ENCODE data around the gene NSMCE1. TPM values are rescaled to one million over a fixed set of nuclear protein-coding genes. Genes with fewer than 3 reads are reported as not detected.
"Not testable (repeated sequence)": the region's sequence is repeated elsewhere in the genome, so short reads cannot be mapped to it uniquely, and the experiment has no call there.

NSMCE1 gene
- total RNA-seq, 8 experiments from 2014 or later: 52.1 to 81.8 (median 59.5) TPM

DNA sequence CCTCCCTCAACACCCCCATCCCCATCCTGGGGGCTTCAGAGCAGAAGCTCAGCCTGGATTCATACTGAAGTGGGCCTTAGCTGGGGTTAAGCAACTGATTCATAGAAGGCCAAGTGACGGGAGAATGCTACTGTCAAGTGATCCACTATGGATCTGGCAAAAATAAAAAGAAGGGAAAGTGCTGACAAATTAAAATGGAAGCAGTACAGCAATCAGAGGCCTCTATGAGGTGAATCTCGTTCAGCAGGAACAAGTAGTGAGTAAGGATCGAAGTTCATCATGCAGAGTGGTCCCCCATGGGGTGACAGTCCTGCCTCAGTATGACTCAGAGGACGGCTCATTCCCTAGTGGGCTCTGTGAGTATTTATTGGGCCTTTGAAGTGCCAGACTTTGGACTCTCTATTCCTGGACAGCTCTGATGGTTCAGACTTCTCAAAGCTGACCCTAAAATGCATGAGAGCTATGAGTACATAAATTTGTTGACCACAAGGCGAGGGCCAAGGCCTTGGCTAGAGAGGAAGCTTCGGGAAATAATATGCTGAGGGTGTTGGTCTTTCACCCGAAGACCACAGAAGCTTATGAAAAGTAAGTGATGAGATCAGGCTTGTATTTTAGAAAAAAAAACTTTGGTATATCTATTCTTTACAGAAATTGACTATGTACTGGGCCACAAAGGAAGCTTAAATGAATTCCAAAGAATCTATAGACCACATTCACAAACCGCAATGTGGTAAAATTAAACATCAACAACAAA, 5.3 kb upstream of the NSMCE1 start:
- ATAC-seq (replicated peaks in 6 of 8): peak in 2 of 8 experiments; percentile 52 to 55
- in situ Hi-C loops (cut with MboI; ENCODE audit: low pct_unique_long_range_greater_than_20kb in 2 of 9, low sequenced_read_pairs in 9 of 9, unreplicated experiment in 9 of 9): no loop called here
- Histone ChIP-seq H3K4me1 (replicated peaks in 1 of 2) (peaks cover 6 to 8% of the 10 kb centered on the region in 2 donors), H3K27ac (no peak overlapping the region), H3K4me3 (no peak overlapping the region)
- WGBS, 10 experiments: 30 to 100% (median 77%) methylated on average over 1 to 7 of the region's 8 CpGs

- in situ Hi-C loops (cut with MboI; ENCODE audit: low pct_unique_long_range_greater_than_20kb in 2 of 9, low sequenced_read_pairs in 9 of 9, unreplicated experiment in 9 of 9): no loop called here
- Histone ChIP-seq H3K4me1 (replicated peaks in 1 of 2) (peaks cover 6 to 8% of the 10 kb centered on the region in 2 donors), H3K4me3 (no peak overlapping the region), H3K27ac (no peak overlapping the region)
- WGBS, 10 experiments: 86 to 100% (median 98%) methylated on average over 1 to 4 of the region's 4 CpGs; no CpG with 5 or more reads in 2 of the 10 experiments
- ATAC-seq (replicated peaks in 6 of 8): no peak
These were observed 4.7 kb upstream of the NSMCE1 start for GRCh38 chr16:27273330-27273669.

- ATAC-seq (replicated peaks in 6 of 8); H3K27ac ChIP-seq; H3K4me3 ChIP-seq; in situ Hi-C loops (cut with MboI; ENCODE audit: low pct_unique_long_range_greater_than_20kb in 2 of 9, low sequenced_read_pairs in 9 of 9, unreplicated experiment in 9 of 9); H3K4me1 ChIP-seq (replicated peaks in 1 of 2): not testable (repeated sequence)
- WGBS, 10 experiments: 67 to 100% (median 94%) methylated on average over 1 to 7 of the region's 7 CpGs
These were observed 4.1 kb upstream of the NSMCE1 start for GRCh38 chr16:27272697-27273096.

GRCh38 chr16:27272076-27272475, 3.5 kb upstream of the NSMCE1 start:
- in situ Hi-C loops (cut with MboI; ENCODE audit: low pct_unique_long_range_greater_than_20kb in 2 of 9, low sequenced_read_pairs in 9 of 9, unreplicated experiment in 9 of 9): no loop called here
- ATAC-seq (replicated peaks in 6 of 8): no peak
- WGBS, 10 experiments: 50 to 100% (median 81%) methylated on average over 1 to 4 of the region's 4 CpGs; no CpG with 5 or more reads in 3 of the 10 experiments
- Histone ChIP-seq H3K4me3 (no peak overlapping the region), H3K4me1 (replicated peaks in 1 of 2) (peaks cover 8 to 9% of the 10 kb centered on the region in 2 donors), H3K27ac (no peak overlapping the region)

DNA sequence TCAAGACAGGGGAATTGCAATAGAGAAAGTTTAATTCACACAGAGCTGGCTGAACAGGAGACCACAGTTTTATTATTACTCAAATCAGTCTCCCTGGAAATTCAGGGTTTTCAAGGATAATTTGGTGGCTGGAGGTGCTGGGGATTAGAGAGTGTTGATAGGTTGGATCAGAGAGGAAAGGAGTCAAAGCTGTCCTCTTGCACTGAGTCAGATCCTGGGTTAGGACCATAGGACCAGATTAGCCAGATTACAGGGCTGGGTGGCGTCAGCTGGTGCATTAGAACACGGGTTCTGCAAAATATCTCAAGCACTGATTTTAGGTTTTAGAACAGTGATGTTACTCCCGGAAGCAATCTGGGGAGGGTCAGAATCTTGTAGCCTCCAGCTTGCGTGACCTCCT, 1.8 kb upstream of the NSMCE1 start:
- Histone ChIP-seq H3K4me3 (no peak overlapping the region), H3K27ac (no peak overlapping the region), H3K4me1 (replicated peaks in 1 of 2) (peaks cover 8 to 9% of the 10 kb centered on the region in 2 donors)
- in situ Hi-C loops (cut with MboI; ENCODE audit: low pct_unique_long_range_greater_than_20kb in 2 of 9, low sequenced_read_pairs in 9 of 9, unreplicated experiment in 9 of 9): no loop called here
- 80 to 100% (median 100%) methylated on average over 1 to 4 of the region's 4 CpGs; no CpG with 5 or more reads in 1 of the 10 experiments for WGBS, 10 experiments
- no peak for ATAC-seq (replicated peaks in 6 of 8)

DNA sequence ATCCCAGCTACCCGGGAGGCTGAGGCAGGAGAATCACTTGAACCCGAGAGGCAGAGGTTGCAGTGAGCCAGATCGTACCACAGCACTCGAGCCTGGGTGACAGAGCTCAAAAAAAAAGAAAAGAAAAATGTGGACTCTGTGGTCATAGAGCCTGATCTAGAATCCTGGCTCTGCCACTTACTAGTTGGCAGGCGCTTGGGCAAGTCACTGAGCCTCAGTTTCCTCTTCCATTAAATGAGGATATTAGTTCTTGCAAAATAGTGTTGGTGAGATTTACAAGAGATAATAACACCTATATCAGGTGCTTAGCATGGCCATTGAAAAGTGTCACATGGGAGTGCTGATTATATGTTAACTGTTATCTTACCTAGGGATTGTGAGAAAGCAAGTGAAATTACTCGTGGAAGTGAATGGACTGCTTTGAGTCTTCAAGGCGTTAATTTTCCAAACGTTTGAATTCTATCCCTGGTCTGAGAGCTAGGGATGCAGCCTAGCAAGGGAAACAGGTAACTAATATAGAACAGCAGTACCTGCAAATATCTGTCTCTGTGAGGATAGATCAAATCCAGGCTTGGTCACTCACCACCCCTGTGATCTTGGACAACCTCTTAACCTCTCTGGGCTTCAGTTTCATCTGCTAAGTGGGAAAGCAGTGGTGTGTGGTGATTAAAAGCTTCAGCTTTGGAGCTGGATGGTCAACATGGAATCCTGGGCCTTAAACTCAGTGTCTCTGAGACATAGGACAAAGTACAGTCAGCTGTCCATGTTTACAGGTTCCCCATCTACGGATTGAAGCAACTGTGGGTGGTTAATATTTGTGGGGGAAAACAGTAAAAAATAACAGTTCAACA, 953 bp upstream of the NSMCE1 start:
- no peak for ATAC-seq (replicated peaks in 6 of 8)
- Histone ChIP-seq H3K4me1 (replicated peaks in 1 of 2) (peaks cover 8 to 9% of the 10 kb centered on the region in 2 donors), H3K27ac (no peak overlapping the region), H3K4me3 (peak overlapping the region; percentile 50 to 83 (median 61))
- in situ Hi-C loops (cut with MboI; ENCODE audit: low pct_unique_long_range_greater_than_20kb in 2 of 9, low sequenced_read_pairs in 9 of 9, unreplicated experiment in 9 of 9): no loop called here
- 64 to 100% (median 94%) methylated on average over 1 to 6 of the region's 9 CpGs; no CpG with 5 or more reads in 1 of the 10 experiments for WGBS, 10 experiments

- no peak overlapping the region for H3K27ac ChIP-seq
- no peak for ATAC-seq (replicated peaks in 6 of 8)
- H3K4me3 ChIP-seq: no peak overlapping the region
- peaks cover 8 to 9% of the 10 kb centered on the region in 2 donors for H3K4me1 ChIP-seq (replicated peaks in 1 of 2)
- 73 to 100% (median 90%) methylated on average over 2 to 7 of the region's 8 CpGs for WGBS, 10 experiments
- in situ Hi-C loops (cut with MboI; ENCODE audit: low pct_unique_long_range_greater_than_20kb in 2 of 9, low sequenced_read_pairs in 9 of 9, unreplicated experiment in 9 of 9): no loop called here
These were observed 1.4 kb downstream of the NSMCE1 start for GRCh38 chr16:27267037-27267677.

DNA sequence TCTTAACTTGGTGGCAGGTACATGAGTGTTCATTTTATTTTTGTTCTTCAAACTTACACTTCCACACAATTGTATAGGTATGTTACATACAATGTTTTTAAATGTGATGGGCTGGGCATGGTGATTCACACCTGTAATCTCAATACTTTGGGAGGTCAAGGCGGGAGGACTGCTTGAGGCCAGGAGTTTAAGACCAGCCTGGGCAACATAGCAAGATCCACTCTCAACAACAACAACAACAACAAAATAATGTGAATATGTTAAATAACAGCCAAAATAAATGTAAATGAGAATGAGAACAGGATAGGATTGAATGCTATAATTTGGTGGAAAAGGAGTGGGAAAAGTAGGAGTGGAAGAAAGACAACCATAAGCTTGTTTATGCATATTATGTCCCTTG, 2.6 kb downstream of the NSMCE1 start:
- Histone ChIP-seq H3K4me3 (no peak overlapping the region), H3K4me1 (replicated peaks in 1 of 2) (peaks cover 8 to 9% of the 10 kb centered on the region in 2 donors), H3K27ac (no peak overlapping the region)
- in situ Hi-C loops (cut with MboI; ENCODE audit: low pct_unique_long_range_greater_than_20kb in 2 of 9, low sequenced_read_pairs in 9 of 9, unreplicated experiment in 9 of 9): no loop called here
- WGBS, 10 experiments: 63 to 100% (median 100%) methylated on average over 1 of the region's 1 CpG; no CpG with 5 or more reads in 6 of the 10 experiments
- ATAC-seq (replicated peaks in 6 of 8): no peak

- in situ Hi-C loops (cut with MboI; ENCODE audit: low pct_unique_long_range_greater_than_20kb in 2 of 9, low sequenced_read_pairs in 9 of 9, unreplicated experiment in 9 of 9): no loop called here
- peak in 1 of 8 experiments; percentile 7 for ATAC-seq (replicated peaks in 6 of 8)
These were observed 4.4 kb downstream of the NSMCE1 start for GRCh38 chr16:27264151-27264550.

GRCh38 chr16:27262904-27263423, 5.6 kb downstream of the NSMCE1 start:
- 83 to 100% (median 94%) methylated on average over 1 to 2 of the region's 2 CpGs; no CpG with 5 or more reads in 2 of the 10 experiments for WGBS, 10 experiments
- H3K4me3 ChIP-seq; ATAC-seq (replicated peaks in 6 of 8); in situ Hi-C loops (cut with MboI; ENCODE audit: low pct_unique_long_range_greater_than_20kb in 2 of 9, low sequenced_read_pairs in 9 of 9, unreplicated experiment in 9 of 9); H3K4me1 ChIP-seq (replicated peaks in 1 of 2); H3K27ac ChIP-seq: not testable (repeated sequence)

More at GRCh38 chr16:27264151-27264550, 4.4 kb downstream of the NSMCE1 start:
- Histone ChIP-seq H3K4me3 (no peak overlapping the region), H3K27ac (no peak overlapping the region), H3K4me1 (replicated peaks in 1 of 2) (peaks cover under 1 to 3% of the 10 kb centered on the region in 2 donors)
- 28 to 92% (median 86%) methylated on average over 2 to 6 of the region's 6 CpGs for WGBS, 10 experiments

GRCh38 chr16:27259710-27260109, 8.9 kb downstream of the NSMCE1 start:
- Histone ChIP-seq H3K27ac (no peak overlapping the region), H3K4me3 (no peak overlapping the region), H3K4me1 (replicated peaks in 1 of 2) (no peaks in the 10 kb centered on the region)
- in situ Hi-C loops (cut with MboI; ENCODE audit: low pct_unique_long_range_greater_than_20kb in 2 of 9, low sequenced_read_pairs in 9 of 9, unreplicated experiment in 9 of 9): no loop called here
- ATAC-seq (replicated peaks in 6 of 8): no peak
- 14 to 92% (median 71%) methylated on average over 1 to 4 of the region's 4 CpGs for WGBS, 10 experiments

GRCh38 chr16:27258241-27258734, 10.3 kb downstream of the NSMCE1 start:
- in situ Hi-C loops (cut with MboI; ENCODE audit: low pct_unique_long_range_greater_than_20kb in 2 of 9, low sequenced_read_pairs in 9 of 9, unreplicated experiment in 9 of 9): no loop called here
- Histone ChIP-seq H3K27ac (no peak overlapping the region), H3K4me3 (no peak overlapping the region), H3K4me1 (replicated peaks in 1 of 2) (no peaks in the 10 kb centered on the region)
- 71 to 94% (median 80%) methylated on average over 1 to 3 of the region's 3 CpGs; no CpG with 5 or more reads in 3 of the 10 experiments for WGBS, 10 experiments
- no peak for ATAC-seq (replicated peaks in 6 of 8)

Data from motor neuron (in vitro differentiated cells).